Effector memory CD4-positive, alpha-beta T cell (primary cell): ENCODE results near the gene CHD2.
A peak's percentile ranks its signal among the peaks of the same experiment; 100 is the strongest.
"Not testable (repeated sequence)": the region's sequence is repeated elsewhere in the genome, so short reads cannot be mapped to it uniquely, and the experiment has no call there.

ENCODE experiments used
- DNase-seq, 3 donors: peaks; one replicate each; pipeline ENCODE4 v3.0.0-alpha.2; 2020
- H3K27ac ChIP-seq: 2 replicates; pipeline ENCODE4 v1.7.0; 2013; ENCODE audit warnings: mild to moderate bottlenecking, low read length, moderate library complexity; ENCODE audit not compliant: insufficient read depth, poor library complexity, severe bottlenecking
- H3K27me3 ChIP-seq: replicated peaks from 2 replicates; pipeline ENCODE4 v1.7.0; 2013; ENCODE audit warnings: mild to moderate bottlenecking, low read length; ENCODE audit not compliant: insufficient read depth, control insufficient read depth, poor library complexity, severe bottlenecking
- H3K36me3 ChIP-seq: 2 replicates; pipeline ENCODE4 v1.7.0; 2013; ENCODE audit warnings: mild to moderate bottlenecking, low read length, moderate library complexity; ENCODE audit not compliant: control insufficient read depth, insufficient read depth
- H3K4me1 ChIP-seq: 2 replicates; pipeline ENCODE4 v1.7.0; 2013; ENCODE audit warnings: low read length, mild to moderate bottlenecking; ENCODE audit not compliant: control insufficient read depth, insufficient read depth, poor library complexity, severe bottlenecking
- H3K4me3 ChIP-seq: 2 replicates; pipeline ENCODE4 v1.7.0; 2013; ENCODE audit warnings: low read length, low read depth, mild to moderate bottlenecking; ENCODE audit not compliant: insufficient read depth, poor library complexity, severe bottlenecking
- H3K9me3 ChIP-seq: 2 replicates; pipeline ENCODE4 v1.7.0; 2013; ENCODE audit warnings: mild to moderate bottlenecking, low read length, moderate library complexity; ENCODE audit not compliant: control insufficient read depth

The CHD2 gene

DNA sequence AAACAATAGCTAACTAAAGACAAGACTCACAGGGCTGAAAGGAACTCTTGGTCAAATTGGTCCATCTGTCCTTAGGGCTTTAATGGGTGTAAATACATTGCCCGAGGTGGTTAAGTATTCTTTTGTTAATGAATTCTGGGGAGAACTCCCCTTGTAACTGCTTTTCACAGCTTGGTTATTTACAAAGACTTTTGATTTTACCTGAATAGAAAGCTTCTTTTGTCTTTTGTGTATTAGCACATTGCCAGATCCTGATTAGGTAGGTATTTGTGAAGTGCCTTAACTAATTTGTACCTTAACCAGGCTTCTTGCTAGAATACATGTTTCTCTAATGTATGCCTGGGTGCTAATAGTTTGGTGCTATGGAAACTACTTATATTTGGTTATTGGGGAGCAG lies 14.0 kb downstream of the CHD2 start:
- DNase-seq, result no peak
- H3K4me1 ChIP-seq, result peaks cover 59% of the 10 kb centered on the region
- H3K9me3 ChIP-seq, result no peaks in the 10 kb centered on the region
- H3K36me3 ChIP-seq, result peaks cover 5% of the 10 kb centered on the region
- peak overlapping the region; percentile 28 for H3K4me3 ChIP-seq
- H3K27ac ChIP-seq, result peak overlapping the region; percentile 98
- H3K27me3 ChIP-seq, result no peaks in the 10 kb centered on the region

DNA sequence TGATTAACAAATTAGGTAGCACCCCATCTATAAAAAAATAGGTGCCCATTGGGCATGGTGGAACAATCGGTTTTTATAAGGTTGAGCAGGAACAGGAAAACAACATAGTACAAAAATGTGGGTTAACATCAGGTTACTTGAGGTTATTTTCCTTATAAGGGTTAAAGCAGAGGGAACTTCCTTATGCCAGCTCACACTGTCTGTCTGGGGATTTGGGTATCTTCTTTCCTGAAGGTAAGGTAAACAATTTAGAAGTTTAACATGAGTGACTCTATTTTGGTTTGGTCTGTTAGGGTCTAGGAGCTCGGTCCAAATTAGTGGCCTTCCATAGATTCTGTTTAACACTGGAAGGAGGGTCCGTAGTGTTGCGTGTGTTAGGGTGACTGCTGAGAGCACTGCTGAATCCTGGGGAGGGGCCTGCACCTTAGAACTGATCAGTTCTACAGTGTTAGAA lies 14.7 kb downstream of the CHD2 start:
- Histone ChIP-seq H3K4me3 (peak overlapping the region; percentile 28), H3K4me1 (peaks cover 53% of the 10 kb centered on the region), H3K36me3 (peaks cover 9% of the 10 kb centered on the region), H3K27me3 (no peaks in the 10 kb centered on the region), H3K9me3 (no peaks in the 10 kb centered on the region), H3K27ac (peak overlapping the region; percentile 98)
- DNase-seq, result no peak

DNA sequence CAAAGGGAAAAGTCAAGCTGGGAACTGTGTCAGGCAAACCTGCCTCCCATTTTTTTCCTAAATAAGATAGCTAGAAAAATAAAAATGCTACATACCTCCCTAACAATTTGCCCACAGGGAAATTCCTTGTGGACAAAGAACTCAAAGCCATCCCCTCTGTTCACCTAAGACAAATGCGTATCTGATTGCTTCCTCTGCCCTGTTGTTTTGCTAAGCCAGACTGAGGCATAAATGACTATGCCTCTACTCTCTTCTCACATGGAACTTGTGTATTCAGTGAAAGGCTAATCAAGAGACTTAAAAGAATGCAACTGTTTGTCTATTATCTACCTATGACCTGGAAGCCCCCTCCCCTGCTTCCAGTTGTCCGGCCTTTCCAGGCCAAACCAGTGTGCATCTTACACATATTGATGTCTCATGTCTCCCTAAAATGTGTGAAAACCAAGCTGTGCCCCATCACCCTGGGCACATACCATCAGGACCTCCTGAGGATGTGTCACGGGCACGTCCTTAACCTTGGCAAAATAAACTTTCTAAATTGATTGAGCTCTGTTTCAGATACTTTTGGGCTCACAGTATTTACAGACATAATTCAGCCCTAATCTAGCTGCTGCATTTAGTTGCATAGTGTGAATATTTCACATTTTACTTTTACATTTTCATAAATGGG lies 15.8 kb downstream of the CHD2 start:
- peaks cover 11% of the 10 kb centered on the region for H3K36me3 ChIP-seq
- no peak for DNase-seq
- H3K4me3 ChIP-seq, result no peak overlapping the region
- H3K27me3 ChIP-seq, result no peaks in the 10 kb centered on the region
- no peaks in the 10 kb centered on the region for H3K9me3 ChIP-seq
- H3K27ac ChIP-seq, result peak overlapping the region; percentile 98
- peaks cover 44% of the 10 kb centered on the region for H3K4me1 ChIP-seq

DNA sequence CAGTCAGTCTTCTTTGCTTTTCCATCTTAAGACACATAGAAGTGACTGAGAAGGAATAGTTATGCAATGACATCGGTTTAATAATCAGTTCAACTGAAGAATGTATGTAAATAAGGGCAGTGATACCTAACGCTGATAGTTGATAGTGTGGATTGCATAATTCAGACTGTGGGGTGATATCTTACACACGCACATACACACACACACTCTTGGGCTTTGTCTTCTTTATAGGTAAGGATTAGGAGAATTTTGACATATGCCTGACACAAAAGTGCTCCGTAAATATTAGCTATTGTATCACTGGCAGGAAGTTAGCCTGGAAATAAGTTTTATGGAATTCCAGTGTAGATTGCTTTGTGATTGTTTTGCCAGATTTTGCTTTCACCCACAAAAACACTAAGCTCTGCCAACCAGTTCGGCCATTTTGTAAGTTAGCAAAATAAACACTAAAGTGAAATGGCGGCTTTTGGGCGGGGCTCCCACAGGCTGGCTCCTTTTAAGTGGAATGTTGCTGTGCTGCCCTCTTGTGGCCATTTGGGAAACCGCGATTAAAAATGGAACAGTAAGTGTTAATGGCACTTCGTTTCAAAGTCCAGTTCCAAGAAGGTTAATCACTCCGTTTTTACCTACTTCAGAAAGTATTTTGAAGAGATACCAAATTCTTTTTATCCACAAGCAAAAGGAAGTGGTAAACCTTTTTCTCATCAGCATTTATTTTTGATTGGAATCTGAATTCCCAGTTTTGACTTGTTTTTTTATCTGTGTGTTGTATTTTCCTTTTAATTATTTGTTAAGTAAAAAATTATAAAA lies 17.7 kb downstream of the CHD2 start:
- H3K27me3 ChIP-seq, result no peaks in the 10 kb centered on the region
- no peaks in the 10 kb centered on the region for H3K9me3 ChIP-seq
- peak; percentile 78 to 87 (median 85) for DNase-seq
- H3K4me1 ChIP-seq, result peaks cover 55% of the 10 kb centered on the region
- no peak overlapping the region for H3K4me3 ChIP-seq
- peak overlapping the region; percentile 70 for H3K27ac ChIP-seq
- H3K36me3 ChIP-seq, result peaks cover 12% of the 10 kb centered on the region

DNA sequence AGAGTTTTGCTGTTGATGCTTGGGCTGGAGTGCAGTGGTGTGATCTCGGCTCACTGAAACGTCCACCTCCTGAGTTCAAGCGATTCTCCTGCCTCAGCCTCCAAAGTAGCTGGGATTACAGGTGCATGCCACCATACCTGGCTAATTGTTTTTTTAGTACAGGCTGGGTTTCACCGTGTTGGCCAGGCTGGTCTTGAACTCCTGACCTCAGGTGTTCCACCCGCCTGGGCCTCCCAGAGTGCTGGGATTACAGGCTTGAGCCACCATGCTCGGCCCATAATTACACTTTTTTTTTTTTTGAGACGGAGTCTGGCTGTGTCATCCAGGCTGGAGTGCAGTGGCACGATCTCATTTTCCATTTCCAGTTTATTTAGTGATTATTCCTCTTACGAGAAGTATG lies 18.8 kb downstream of the CHD2 start:
- not testable (repeated sequence) for DNase-seq, H3K9me3 ChIP-seq, H3K27ac ChIP-seq, H3K4me3 ChIP-seq, H3K27me3 ChIP-seq
- Histone ChIP-seq H3K4me1 (peaks cover 44% of the 10 kb centered on the region), H3K36me3 (peaks cover 22% of the 10 kb centered on the region)

DNA sequence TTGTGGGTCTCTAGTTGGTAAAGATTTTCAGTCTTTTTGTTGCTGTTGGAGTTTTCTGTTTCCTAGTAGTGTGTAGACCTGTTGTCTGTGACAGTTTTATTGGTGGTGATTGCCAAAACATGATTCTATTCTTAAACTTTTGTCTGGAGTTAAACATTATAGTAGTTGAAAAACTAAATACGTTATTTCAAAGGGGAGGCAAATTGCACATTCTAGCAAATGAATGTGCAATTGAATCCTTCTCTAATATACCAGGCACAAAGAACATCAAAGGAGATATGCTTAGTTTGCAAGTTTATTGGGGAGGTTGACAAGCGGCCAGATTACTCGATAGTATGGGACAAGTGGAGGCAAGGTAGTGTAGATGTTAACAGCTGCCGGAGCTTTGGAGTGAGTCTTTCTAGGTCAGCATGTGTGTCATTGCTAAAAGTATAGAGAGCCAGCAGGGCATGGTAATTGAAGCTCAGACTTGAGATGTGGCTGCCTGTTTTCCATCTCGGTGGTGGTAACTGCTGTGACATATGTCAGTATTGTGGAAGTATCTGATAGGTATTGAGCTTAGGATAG lies 20.6 kb downstream of the CHD2 start:
- no peak for DNase-seq
- H3K4me1 ChIP-seq, result peaks cover 33% of the 10 kb centered on the region
- H3K36me3 ChIP-seq, result peaks cover 39% of the 10 kb centered on the region
- no peaks in the 10 kb centered on the region for H3K9me3 ChIP-seq
- no peaks in the 10 kb centered on the region for H3K27me3 ChIP-seq
- H3K4me3 ChIP-seq, result no peak overlapping the region
- H3K27ac ChIP-seq, result no peak overlapping the region

DNA sequence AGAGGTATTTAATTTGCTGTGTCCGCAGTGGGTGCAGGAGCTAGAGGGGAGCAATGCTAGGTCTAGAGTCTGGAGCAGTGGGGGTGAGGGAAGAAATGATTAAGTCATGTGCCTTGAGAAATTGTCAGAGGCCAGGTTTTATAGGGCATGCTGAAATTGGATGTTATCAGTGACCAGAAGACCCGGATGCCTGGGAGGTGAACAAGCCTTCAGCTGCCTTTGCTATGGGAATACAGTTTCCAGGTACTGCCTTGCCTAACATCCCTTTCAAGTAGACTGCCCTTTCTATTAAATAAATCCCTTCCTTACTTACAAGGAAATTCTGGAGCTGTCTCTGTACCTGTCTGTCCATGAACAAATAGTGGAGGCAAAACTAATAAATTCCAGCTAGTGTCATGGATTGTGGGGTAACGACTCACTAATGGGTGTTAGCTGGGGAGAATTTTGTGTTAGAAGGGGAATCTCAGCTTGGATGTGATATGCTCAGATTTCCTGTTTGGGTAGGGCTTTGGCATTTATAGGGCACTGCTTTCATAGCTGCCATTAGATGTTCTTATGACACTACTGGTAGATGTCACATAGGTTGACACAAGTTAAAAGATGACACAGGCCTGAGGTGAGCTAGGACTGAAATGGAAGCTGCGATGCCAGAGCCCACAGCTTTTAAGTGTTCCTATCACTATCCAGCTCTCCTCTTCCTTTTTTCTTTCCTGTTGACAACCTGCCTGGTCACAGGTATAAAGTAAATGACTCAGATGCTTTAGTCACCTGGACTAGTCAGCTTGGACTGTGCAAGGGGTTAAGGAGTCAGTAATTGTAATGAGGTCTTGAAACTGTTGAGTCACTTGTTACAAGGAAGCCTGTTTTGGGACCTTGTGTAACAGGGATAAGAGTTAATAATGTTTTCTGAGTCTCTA lies 21.3 kb downstream of the CHD2 start:
- H3K4me3 ChIP-seq, result no peak overlapping the region
- no peaks in the 10 kb centered on the region for H3K9me3 ChIP-seq
- H3K4me1 ChIP-seq, result peaks cover 26% of the 10 kb centered on the region
- H3K27ac ChIP-seq, result peak overlapping the region; percentile 37
- H3K27me3 ChIP-seq, result no peaks in the 10 kb centered on the region
- peaks cover 46% of the 10 kb centered on the region for H3K36me3 ChIP-seq
- no peak for DNase-seq

DNA sequence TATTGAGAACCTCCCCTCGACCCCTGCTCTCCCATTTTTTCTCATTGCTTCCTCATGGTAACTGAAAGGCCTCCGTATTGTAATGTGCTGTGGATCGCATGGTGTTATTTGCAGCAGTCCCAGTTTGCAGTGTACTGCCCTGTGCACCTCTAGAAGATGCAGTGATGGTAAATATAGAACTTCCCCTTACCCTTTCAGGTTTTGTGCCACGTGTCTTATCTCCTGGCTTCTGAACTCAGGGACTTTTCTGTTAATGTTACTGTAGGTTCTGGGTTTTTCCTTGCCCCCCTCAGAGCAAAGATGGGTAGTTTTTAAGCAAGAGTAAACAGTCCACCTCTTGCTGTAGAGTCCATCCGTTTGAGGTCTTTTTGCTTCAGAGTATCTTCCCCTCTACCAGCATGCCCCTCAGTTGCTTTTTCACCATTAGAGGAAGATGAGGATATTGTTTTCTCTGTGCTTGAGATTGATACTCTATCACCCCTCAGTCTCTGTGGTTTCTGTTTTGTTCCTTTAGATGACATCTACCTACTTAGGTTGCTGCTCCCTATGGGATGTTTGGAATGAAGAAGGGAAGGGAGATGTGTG lies 22.4 kb downstream of the CHD2 start:
- Histone ChIP-seq H3K27me3 (no peaks in the 10 kb centered on the region), H3K4me3 (no peak overlapping the region), H3K4me1 (peaks cover 20% of the 10 kb centered on the region), H3K27ac (peak overlapping the region; percentile 46), H3K9me3 (no peaks in the 10 kb centered on the region), H3K36me3 (peaks cover 53% of the 10 kb centered on the region)
- no peak for DNase-seq

DNA sequence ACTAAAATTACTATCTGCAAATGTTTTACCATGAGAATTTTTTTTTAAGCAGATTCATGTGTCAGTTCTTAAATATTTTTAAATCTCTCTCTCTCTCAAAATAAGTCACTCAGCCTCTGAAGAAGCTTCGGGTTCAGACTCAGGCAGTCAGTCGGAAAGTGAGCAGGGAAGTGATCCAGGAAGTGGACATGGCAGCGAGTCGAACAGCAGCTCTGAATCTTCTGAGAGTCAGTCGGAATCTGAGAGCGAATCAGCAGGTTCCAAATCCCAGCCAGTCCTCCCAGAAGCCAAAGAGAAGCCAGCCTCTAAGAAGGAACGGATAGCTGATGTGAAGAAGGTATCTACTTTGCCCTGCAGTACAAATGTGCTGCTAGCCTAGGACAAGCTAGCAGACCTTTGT lies 24.1 kb downstream of the CHD2 start:
- no peaks in the 10 kb centered on the region for H3K27me3 ChIP-seq
- no peak overlapping the region for H3K4me3 ChIP-seq
- peaks cover 68% of the 10 kb centered on the region for H3K36me3 ChIP-seq
- no peaks in the 10 kb centered on the region for H3K9me3 ChIP-seq
- H3K27ac ChIP-seq, result no peak overlapping the region
- DNase-seq, result no peak
- peaks cover 18% of the 10 kb centered on the region for H3K4me1 ChIP-seq
